Measurements from ENCODE around the gene COA1. TPM values are rescaled to one million over a fixed set of nuclear protein-coding genes. Genes with fewer than 3 reads are reported as not detected.

Gene COA1
- total and polyA plus RNA-seq, 9 of the 15 experiments (the other 6 are each of a cell fraction or from before 2014, with no cell fraction given), result 98.9 to 463 (median 181) TPM

DNA sequence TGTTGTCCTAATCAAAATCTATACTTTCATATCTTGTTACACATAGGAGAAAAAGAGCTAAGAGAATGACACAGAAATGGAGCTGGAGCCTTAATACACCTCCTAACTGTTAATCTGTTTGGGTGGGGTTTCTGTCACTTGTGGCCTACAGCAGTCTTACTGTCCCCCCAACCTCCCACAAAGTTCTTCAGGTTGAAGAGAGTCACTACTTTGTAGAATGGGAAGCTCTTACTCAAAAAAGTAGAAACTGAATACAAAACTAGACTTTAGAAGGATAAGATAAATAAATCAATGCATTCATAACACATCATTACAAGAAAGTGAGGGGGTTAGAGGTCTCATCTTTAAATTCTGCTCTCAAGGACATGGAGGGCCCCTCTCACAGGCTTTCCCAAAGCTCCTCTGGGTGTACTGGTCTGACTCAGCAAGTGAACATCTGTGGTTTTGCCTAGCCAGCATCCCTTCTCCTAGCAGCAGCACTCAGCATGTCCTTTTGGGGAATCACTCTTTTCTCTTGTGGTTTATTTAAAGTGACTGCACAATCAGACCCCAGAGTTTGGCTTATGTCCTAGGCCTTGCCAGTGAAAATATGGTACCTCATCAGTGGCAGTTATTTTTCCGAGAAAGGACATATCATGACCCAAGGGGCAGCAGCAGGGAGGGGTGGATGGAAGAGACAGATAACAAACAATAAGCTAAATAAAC, 27.2 kb upstream of the COA1 start (continued):
- TF ChIP-seq CUX1 (CRISPR knock-in tag; IDR thresholded peaks at IDR 0.05) (no peak), ZNF316 (IDR thresholded peaks at IDR 0.05) (peak; percentile 89), HMG20B (CRISPR knock-in tag; IDR thresholded peaks at IDR 0.05) (no peak), STAT6 (CRISPR knock-in tag; IDR thresholded peaks at IDR 0.05) (no peak), NFXL1 (CRISPR knock-in tag; IDR thresholded peaks at IDR 0.05) (no peak), ARID2 (IDR thresholded peaks at IDR 0.05) (no peak), ZNF695 (CRISPR knock-in tag; IDR thresholded peaks at IDR 0.05) (no peak), GTF2E2 (tag; IDR thresholded peaks at IDR 0.05) (no peak), TSC22D4 (tag; IDR thresholded peaks at IDR 0.05) (no peak), IRF2 (CRISPR knock-in tag; IDR thresholded peaks at IDR 0.05) (no peak), DLX4 (CRISPR knock-in tag; IDR thresholded peaks at IDR 0.05) (no peak), KAT2B (IDR thresholded peaks at IDR 0.05; ENCODE audit: low read depth, low read length) (no peak), MAFK (IDR thresholded peaks at IDR 0.05; ENCODE audit: low read length) (peak; percentile 85), PRPF4 (IDR thresholded peaks at IDR 0.05; ENCODE audit: insufficient read depth, low read depth, low read length, poor library complexity, severe bottlenecking) (no peak), NONO (IDR thresholded peaks at IDR 0.05; ENCODE audit: low read depth in 2 of 2, low read length in 1 of 2) (no peak), XRCC3 (IDR thresholded peaks at IDR 0.05) (no peak), RBM14 (IDR thresholded peaks at IDR 0.05; ENCODE audit: borderline replicate concordance, insufficient read depth, low read depth, low read length) (no peak), MBD2 (IDR thresholded peaks at IDR 0.05; ENCODE audit: borderline replicate concordance, low read depth) (no peak)
- TF ChIP-seq, protein P1, sequence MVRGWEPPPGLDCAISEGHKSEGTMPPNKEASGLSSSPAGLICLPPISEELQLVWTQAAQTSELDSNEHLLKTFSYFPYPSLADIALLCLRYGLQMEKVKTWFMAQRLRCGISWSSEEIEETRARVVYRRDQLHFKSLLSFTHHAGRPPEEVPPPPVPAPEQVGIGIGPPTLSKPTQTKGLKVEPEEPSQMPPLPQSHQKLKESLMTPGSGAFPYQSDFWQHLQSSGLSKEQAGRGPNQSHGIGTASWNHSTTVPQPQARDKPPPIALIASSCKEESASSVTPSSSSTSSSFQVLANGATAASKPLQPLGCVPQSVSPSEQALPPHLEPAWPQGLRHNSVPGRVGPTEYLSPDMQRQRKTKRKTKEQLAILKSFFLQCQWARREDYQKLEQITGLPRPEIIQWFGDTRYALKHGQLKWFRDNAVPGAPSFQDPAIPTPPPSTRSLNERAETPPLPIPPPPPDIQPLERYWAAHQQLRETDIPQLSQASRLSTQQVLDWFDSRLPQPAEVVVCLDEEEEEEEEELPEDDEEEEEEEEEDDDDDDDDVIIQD (CRISPR knock-in tag; IDR thresholded peaks at IDR 0.05), result no peak
